Measurements from ENCODE around the gene ATN1. TPM values are rescaled to one million over a fixed set of nuclear protein-coding genes. Genes with fewer than 3 reads are reported as not detected.

ATN1 gene
- total and polyA plus RNA-seq, 2 of the 8 experiments (the other 6 are each of a cell fraction or from before 2014, with no cell fraction given), result 20.6 to 73.4 TPM

DNA sequence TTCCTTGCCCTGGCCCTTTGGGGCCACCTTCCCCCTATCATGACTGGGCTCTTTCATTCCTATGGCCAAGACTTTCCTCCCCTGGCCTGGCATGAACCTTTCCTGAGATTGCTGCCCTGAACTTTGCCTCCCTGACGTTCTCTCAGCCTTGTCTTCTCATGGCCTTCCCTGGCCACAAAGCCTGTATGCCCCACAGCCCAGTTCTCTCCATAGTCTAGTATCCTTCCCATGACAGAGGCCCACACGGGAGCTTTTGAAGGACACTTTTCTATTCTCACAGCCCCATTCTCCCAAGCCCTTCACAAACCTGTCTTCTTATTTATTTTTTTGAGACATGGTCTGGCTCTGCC, 11.4 kb downstream of the ATN1 start:
- H3K9me3 ChIP-seq (ENCODE audit: insufficient read depth in 2 of 2, low read depth in 1 of 2, low read length in 1 of 2), result no peaks in the 10 kb centered on the region
- H3K9ac ChIP-seq (replicated peaks in 1 of 4; ENCODE audit: extremely low read depth in 1 of 4, low read depth in 3 of 4, low read length in 3 of 4), result no peak overlapping the region
- no peak overlapping the region for H2AFZ ChIP-seq (ENCODE audit: low read length)
- DNase-seq (ENCODE audit: low read depth in 1 of 2, low spot score in 2 of 2) (no peak), FAIRE-seq (no peak)
- H3K23me2 ChIP-seq (ENCODE audit: low read depth, low read length), result peaks cover 6% of the 10 kb centered on the region; the same call in 1 of the 2 replicates
- H2BK120ac ChIP-seq (replicated peaks; ENCODE audit: low read depth, low read length), result no peak overlapping the region
- H3K36me3 ChIP-seq (ENCODE audit: control insufficient read depth in 2 of 4, insufficient read depth in 4 of 4, low read length in 3 of 4), result peaks cover 11 to 37% (median 23%) of the 10 kb centered on the region in 4 experiments
- H3K27ac ChIP-seq (ENCODE audit: low read depth, low read length), result no peak overlapping the region
- no peak overlapping the region for H4K91ac ChIP-seq (replicated peaks; ENCODE audit: insufficient read length, low read length)
- H3K23ac ChIP-seq (ENCODE audit: insufficient read length), result no peak overlapping the region
- peaks cover 3% of the 10 kb centered on the region; the same call in 1 of the 2 replicates for H3K79me1 ChIP-seq (ENCODE audit: low read depth, low read length)
- POLR2A ChIA-PET (ENCODE audit: partially characterized antibody), result interaction anchor here (0.8 to 44.0 kb wide), 9 partner anchors 3 to 405 kb away, joined by 3 to 1596 read pairs (median 3); partner anchors contain the start of genes ATN1, C12orf57, EMG1 and ENO2
- H3K4ac ChIP-seq (replicated peaks; ENCODE audit: insufficient read length, low read depth, low read length), result no peak overlapping the region
- H3K27me3 ChIP-seq (replicated peaks in 1 of 4; ENCODE audit: control insufficient read depth in 3 of 4, extremely low read depth in 1 of 4, insufficient read depth in 3 of 4, low read length in 3 of 4), result no peaks in the 10 kb centered on the region
- 84% methylated on average over 2 of the region's 2 CpGs; no CpG with 5 or more reads in 1 of the 2 experiments for WGBS, 2 experiments (ENCODE audit: extremely low coverage in 1 of 2, insufficient coverage in 1 of 2, insufficient read length in 1 of 2, insufficient replicate concordance in 2 of 2, low coverage in 1 of 2, low lambda C conversion rate in 2 of 2, missing lambda C conversion rate in 1 of 2)
- H3K4me2 ChIP-seq (ENCODE audit: insufficient read depth in 1 of 2, low read depth in 2 of 2, low read length in 2 of 2), result no peak overlapping the region; a peak in 1 of 4 replicates
- 0 out of 3 replicates have a peak, but pooled peaks of 1 of the 2 experiments have one; percentile 4 for TF ChIP-seq POLR2A (IDR thresholded peaks at IDR 0.05; ENCODE audit: control extremely low read depth in 1 of 2, low read depth in 2 of 2, low read length in 2 of 2)
- TF ChIP-seq TBP (IDR thresholded peaks at IDR 0.05; ENCODE audit: low read depth, low read length), result no peak
- TF ChIP-seq, protein P1, sequence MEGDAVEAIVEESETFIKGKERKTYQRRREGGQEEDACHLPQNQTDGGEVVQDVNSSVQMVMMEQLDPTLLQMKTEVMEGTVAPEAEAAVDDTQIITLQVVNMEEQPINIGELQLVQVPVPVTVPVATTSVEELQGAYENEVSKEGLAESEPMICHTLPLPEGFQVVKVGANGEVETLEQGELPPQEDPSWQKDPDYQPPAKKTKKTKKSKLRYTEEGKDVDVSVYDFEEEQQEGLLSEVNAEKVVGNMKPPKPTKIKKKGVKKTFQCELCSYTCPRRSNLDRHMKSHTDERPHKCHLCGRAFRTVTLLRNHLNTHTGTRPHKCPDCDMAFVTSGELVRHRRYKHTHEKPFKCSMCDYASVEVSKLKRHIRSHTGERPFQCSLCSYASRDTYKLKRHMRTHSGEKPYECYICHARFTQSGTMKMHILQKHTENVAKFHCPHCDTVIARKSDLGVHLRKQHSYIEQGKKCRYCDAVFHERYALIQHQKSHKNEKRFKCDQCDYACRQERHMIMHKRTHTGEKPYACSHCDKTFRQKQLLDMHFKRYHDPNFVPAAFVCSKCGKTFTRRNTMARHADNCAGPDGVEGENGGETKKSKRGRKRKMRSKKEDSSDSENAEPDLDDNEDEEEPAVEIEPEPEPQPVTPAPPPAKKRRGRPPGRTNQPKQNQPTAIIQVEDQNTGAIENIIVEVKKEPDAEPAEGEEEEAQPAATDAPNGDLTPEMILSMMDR (IDR thresholded peaks at IDR 0.05; ENCODE audit: control extremely low read depth in 1 of 3, insufficient read depth in 1 of 3, low read depth in 1 of 3, low read length in 3 of 3), result no peak
- H2BK5ac ChIP-seq (ENCODE audit: low read depth, low read length), result 0 out of 2 replicates have a peak overlapping the region, but pooled peaks have one; percentile 79
- H2BK20ac ChIP-seq (ENCODE audit: low read length), result 0 out of 2 replicates have a peak overlapping the region, but pooled peaks have one; percentile 3
- no peak overlapping the region for H2BK15ac ChIP-seq (ENCODE audit: low read length)
- no peaks in the 10 kb centered on the region for H3K79me2 ChIP-seq (ENCODE audit: control insufficient read depth in 1 of 2, insufficient read depth in 2 of 2, low read length in 2 of 2)
- H4K5ac ChIP-seq (ENCODE audit: insufficient read length, low read depth, low read length), result no peak overlapping the region
- peaks cover 3 to 5% of the 10 kb centered on the region in 2 experiments for H4K20me1 ChIP-seq (replicated peaks in 1 of 2; ENCODE audit: control insufficient read depth in 1 of 2, insufficient read depth in 2 of 2, low read length in 2 of 2)
- no peak overlapping the region for H3K14ac ChIP-seq (ENCODE audit: insufficient read length)
- H4K8ac ChIP-seq (ENCODE audit: extremely low read depth, insufficient read depth, low read length), result peak overlapping the region; percentile 62
- no peak overlapping the region for H3K18ac ChIP-seq (ENCODE audit: extremely low read depth, low read length)
- 0 out of 2 replicates have a peak overlapping the region, but pooled peaks have one; percentile 60 for H2AK5ac ChIP-seq (ENCODE audit: low read depth, low read length)
- H2BK12ac ChIP-seq (ENCODE audit: low read depth, low read length), result peak overlapping the region; percentile 68; the same call in 1 of the 2 replicates
- no peak overlapping the region for H3K56ac ChIP-seq (replicated peaks; ENCODE audit: insufficient read length, low read depth, low read length)
- H3K4me3 ChIP-seq (ENCODE audit: extremely low read depth in 1 of 4, insufficient read depth in 2 of 4, low read depth in 3 of 4, low read length in 4 of 4), result no peak overlapping the region
- peaks cover 0 to 18% (median 5%) of the 10 kb centered on the region in 4 experiments; a peak in 6 of 7 replicates for H3K4me1 ChIP-seq (replicated peaks in 1 of 4; ENCODE audit: control insufficient read depth in 3 of 4, insufficient read depth in 4 of 4, low read length in 3 of 4)
- CTCF ChIA-PET (ENCODE audit: partially characterized antibody), result interaction anchor here (0.8 to 20.2 kb wide), 10 partner anchors 14 to 1139 kb away, joined by 3 to 253 read pairs (median 6); partner anchors contain the start of genes ATN1, EMG1, LPCAT3 and PHB2

All from H1 (cell line).